AG04450 (cell line): Measurements from ENCODE around the gene PLIN1. TPM values are rescaled to one million over a fixed set of nuclear protein-coding genes. Genes with fewer than 3 reads are reported as not detected.

Source experiments
- CTCF ChIA-PET: fragments of 300-600, 350-600 bp; formaldehyde crosslinking; extraction: SDS; loops from one replicate; lab custom pipeline; 2022; ENCODE audit warnings: antibody characterized with exemption, inconsistent platforms; lab: Charles Lee
- POLR2A ChIA-PET: fragments of 350-600 bp; formaldehyde crosslinking; extraction: SDS; loops from one replicate; lab custom pipeline; 2021; ENCODE audit warnings: antibody characterized with exemption, inconsistent platforms; lab: Yijun Ruan, JAX
- DNase-seq: peaks from one replicate; pipeline ENCODE4 v3.0.0-alpha.2; 2011; ENCODE audit warnings: low read depth, low spot score
- H3K27ac ChIP-seq: one replicate; pipeline ENCODE4 v1.5.1; 2012; ENCODE audit warnings: low read depth, low read length, control low read depth
- H3K27me3 ChIP-seq: one replicate; pipeline ENCODE4 v1.6.0; 2012; ENCODE audit warnings: low read length; ENCODE audit not compliant: control insufficient read depth, insufficient read depth
- H3K4me3 ChIP-seq: 2 replicates; pipeline ENCODE4 v1.5.1; 2011; ENCODE audit warnings: mild to moderate bottlenecking, low read depth, low read length, control low read depth
- H3K9me3 ChIP-seq: 2 replicates; pipeline ENCODE4 v1.5.1; 2012; ENCODE audit warnings: low read length; ENCODE audit not compliant: control insufficient read depth, insufficient read depth
- polyA plus RNA-seq: library from polyadenylated mRNA; depleted of rRNA; stranded (reverse); fragments of >200 nt; gene quantifications from 2 replicates; pipeline ENCODE4 v1.2.3, GENCODE V29; 2011
- TF ChIP-seq, protein P1 (sequence below): IDR thresholded peaks from 2 replicates; pipeline ENCODE4 v1.5.1; 2011; ENCODE audit warnings: low read depth, low read length, control low read depth, inconsistent platforms

The PLIN1 gene
- polyA plus RNA-seq, 1 experiment = 0.05 TPM

- Histone ChIP-seq H3K4me3 (no peak overlapping the region), H3K27ac (no peak overlapping the region), H3K27me3 (peaks cover 5% of the 10 kb centered on the region), H3K9me3 (no peaks in the 10 kb centered on the region; the same call in 1 of the 2 replicates)
- CTCF ChIA-PET = interaction anchor here (1.4 to 1.7 kb wide), 2 partner anchors 10 to 12 kb away, joined by 4 to 5 read pairs; no protein-coding TSS in a partner anchor
- POLR2A ChIA-PET = no interaction called here
- TF ChIP-seq, protein P1, sequence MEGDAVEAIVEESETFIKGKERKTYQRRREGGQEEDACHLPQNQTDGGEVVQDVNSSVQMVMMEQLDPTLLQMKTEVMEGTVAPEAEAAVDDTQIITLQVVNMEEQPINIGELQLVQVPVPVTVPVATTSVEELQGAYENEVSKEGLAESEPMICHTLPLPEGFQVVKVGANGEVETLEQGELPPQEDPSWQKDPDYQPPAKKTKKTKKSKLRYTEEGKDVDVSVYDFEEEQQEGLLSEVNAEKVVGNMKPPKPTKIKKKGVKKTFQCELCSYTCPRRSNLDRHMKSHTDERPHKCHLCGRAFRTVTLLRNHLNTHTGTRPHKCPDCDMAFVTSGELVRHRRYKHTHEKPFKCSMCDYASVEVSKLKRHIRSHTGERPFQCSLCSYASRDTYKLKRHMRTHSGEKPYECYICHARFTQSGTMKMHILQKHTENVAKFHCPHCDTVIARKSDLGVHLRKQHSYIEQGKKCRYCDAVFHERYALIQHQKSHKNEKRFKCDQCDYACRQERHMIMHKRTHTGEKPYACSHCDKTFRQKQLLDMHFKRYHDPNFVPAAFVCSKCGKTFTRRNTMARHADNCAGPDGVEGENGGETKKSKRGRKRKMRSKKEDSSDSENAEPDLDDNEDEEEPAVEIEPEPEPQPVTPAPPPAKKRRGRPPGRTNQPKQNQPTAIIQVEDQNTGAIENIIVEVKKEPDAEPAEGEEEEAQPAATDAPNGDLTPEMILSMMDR = peak; percentile 33; the same call in 1 of the 2 replicates
- no peak for DNase-seq
Measured at GRCh38 chr15:89673165-89673512, 6.0 kb downstream of the PLIN1 start.

DNA sequence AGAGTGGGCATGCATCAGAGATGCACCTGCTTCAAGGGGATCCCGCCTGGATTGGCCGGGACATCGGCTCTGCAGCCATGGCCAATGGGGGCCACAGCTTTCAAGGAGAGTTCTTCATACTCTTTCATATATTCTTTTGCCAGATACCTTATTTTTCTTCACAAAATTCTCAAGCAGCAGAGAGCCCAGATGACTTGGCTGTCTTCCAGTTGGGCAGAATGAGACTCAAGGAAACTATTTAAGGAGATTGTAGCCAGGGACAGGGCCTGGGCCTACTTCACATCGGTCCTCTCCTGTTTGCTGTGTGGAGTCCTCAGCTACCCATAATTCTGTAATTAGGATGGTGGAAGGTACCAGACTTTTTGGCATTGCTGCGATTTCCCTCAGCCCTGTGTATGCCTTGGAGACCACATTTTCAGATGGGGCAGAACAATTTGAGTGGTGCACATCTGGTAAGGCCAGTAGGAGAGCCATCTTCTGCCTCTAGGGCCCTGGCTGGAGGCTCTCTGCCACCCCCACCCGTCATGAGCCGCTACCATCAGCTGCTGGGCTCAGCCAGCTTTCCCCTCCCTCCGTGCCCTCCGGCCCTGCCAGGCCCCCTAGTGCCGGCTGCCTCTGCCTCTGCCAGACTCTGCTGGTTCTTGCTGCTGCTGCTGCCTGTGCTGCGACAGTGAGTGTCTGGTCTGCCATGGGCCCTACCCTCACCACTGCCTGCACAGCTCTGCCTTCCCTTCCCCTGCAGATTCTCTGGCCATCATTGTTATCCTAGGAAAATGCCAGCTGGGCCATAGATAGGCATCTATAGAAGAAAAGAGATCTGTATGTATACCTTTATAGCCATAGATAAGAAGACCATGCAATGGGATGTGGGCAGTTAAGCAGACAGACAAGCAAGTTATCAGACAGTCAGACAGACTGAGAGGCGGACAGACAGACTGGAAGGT, 6.7 kb downstream of the PLIN1 start:
- no peak for DNase-seq
- Histone ChIP-seq H3K4me3 (no peak overlapping the region), H3K27me3 (peaks cover 5% of the 10 kb centered on the region), H3K27ac (no peak overlapping the region), H3K9me3 (no peaks in the 10 kb centered on the region; the same call in 1 of the 2 replicates)
- TF ChIP-seq, protein P1 = no peak
- CTCF ChIA-PET = interaction anchor here (1.0 to 1.7 kb wide), 2 partner anchors 12 to 14 kb away, joined by 3 to 5 read pairs; no protein-coding TSS in a partner anchor
- POLR2A ChIA-PET = no interaction called here

DNA sequence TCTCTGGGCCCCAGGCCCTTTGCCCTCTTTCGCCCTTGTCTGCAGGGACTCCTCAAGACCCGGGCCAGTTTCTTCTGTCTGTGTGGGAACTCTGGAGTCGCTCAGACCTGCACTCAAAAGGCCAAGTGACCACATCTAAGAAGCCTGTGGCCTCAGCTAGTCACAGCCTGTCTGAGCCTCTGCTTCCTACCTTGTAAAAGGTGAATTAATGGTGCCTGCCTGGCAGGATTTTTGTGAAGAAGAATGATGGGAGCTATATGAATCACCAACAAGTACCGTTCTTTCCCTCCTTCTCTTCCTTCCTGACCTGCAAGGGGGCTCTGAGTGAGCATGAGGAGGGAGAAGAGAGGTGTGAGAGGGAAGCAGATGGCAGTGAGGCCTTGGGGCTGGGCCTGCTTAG, 7.5 kb downstream of the PLIN1 start:
- POLR2A ChIA-PET = no interaction called here
- TF ChIP-seq, protein P1 = no peak
- H3K27me3 ChIP-seq = peaks cover 5% of the 10 kb centered on the region
- H3K27ac ChIP-seq = no peak overlapping the region
- CTCF ChIA-PET = interaction anchor here (1.0 kb wide), 1 partner anchor 13 kb away, joined by 3 read pairs; no protein-coding TSS in a partner anchor
- no peak overlapping the region for H3K4me3 ChIP-seq
- no peaks in the 10 kb centered on the region; the same call in 1 of the 2 replicates for H3K9me3 ChIP-seq
- no peak for DNase-seq

DNA sequence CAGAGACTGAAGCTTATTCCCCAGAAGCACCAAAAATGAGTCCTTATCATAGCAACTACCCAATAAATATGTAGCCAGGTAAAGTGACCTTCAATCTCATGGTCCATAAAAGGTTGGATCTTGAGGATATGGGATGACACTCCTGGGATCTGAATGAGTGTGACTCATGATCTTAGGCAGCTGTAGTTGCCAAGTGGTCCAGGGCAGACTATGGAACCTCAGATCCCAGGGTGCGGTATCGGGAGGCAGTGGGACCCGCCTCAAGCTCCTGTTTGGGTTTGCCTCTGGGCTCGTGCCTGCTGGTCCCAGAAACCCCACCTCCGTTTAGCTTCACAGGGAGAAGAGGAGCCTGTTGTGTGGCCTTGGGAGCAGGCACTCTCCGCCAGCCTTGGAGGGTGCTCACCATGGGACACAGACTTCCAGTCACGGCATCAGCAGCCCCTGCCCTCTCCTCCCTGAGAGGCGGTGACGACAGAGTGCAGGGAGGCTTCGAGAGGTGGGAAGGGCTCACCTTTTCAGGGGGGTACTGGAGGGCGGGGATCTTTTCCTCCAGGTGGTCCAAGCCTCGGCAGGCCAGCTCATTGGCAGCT, 8.1 kb downstream of the PLIN1 start:
- Histone ChIP-seq H3K27ac (no peak overlapping the region), H3K9me3 (no peaks in the 10 kb centered on the region; the same call in 1 of the 2 replicates), H3K27me3 (peaks cover 5% of the 10 kb centered on the region), H3K4me3 (no peak overlapping the region)
- POLR2A ChIA-PET = no interaction called here
- TF ChIP-seq, protein P1 = no peak
- CTCF ChIA-PET = no interaction called here
- DNase-seq = no peak

GRCh38 chr15:89669941-89670340, 9.2 kb downstream of the PLIN1 start:
- Histone ChIP-seq H3K27me3 (peaks cover 5% of the 10 kb centered on the region), H3K4me3 (no peak overlapping the region), H3K9me3 (no peaks in the 10 kb centered on the region; the same call in 1 of the 2 replicates), H3K27ac (no peak overlapping the region)
- no peak for DNase-seq
- ChIA-PET POLR2A (no interaction called here), CTCF (no interaction called here)
- TF ChIP-seq, protein P1 = no peak
